Neural progenitor cell (in vitro differentiated cells): Measurements from ENCODE around the gene MYO1B. TPM values are rescaled to one million over a fixed set of nuclear protein-coding genes. Genes with fewer than 3 reads are reported as not detected.

Experiments used
- DNase-seq: peaks from one replicate; pipeline ENCODE4 v3.0.0-alpha.2; 2016; ENCODE audit warnings: low spot score
- H2AFZ ChIP-seq: fragments of 200-600 bp; sonication (generic); replicated peaks from 2 replicates; pipeline ENCODE4 v1.6.1; 2016; ENCODE audit warnings: antibody characterized with exemption
- H3F3A ChIP-seq: fragments of 200-600 bp; sonication (generic); 2 replicates; pipeline ENCODE4 v1.6.1; 2016; ENCODE audit warnings: antibody characterized with exemption, low read depth
- H3K27ac ChIP-seq: fragments of 200-600 bp; sonication (generic); 2 replicates; pipeline ENCODE4 v1.5.1; 2016; ENCODE audit warnings: mild to moderate bottlenecking
- H3K27me3 ChIP-seq: fragments of 200-600 bp; sonication (generic); 2 replicates; pipeline ENCODE4 v1.6.1; 2016; ENCODE audit warnings: mild to moderate bottlenecking, moderate library complexity
- H3K36me3 ChIP-seq: fragments of 200-600 bp; sonication (generic); 2 replicates; pipeline ENCODE4 v1.5.1; 2016
- H3K4me1 ChIP-seq: fragments of 200-600 bp; sonication (generic); 2 replicates; pipeline ENCODE4 v1.6.1; 2016; ENCODE audit warnings: mixed run types
- H3K4me2 ChIP-seq: fragments of 200-600 bp; sonication (generic); 2 replicates; pipeline ENCODE4 v1.6.1; 2016
- H3K4me3 ChIP-seq: fragments of 200-600 bp; sonication (generic); 2 replicates; pipeline ENCODE4 v1.5.1; 2016
- H3K79me2 ChIP-seq: fragments of 200-600 bp; sonication (generic); 2 replicates; pipeline ENCODE4 v1.6.1; 2016; ENCODE audit warnings: low read depth
- H3K9ac ChIP-seq: fragments of 200-600 bp; sonication (generic); 2 replicates; pipeline ENCODE4 v1.6.1; 2016
- H3K9me3 ChIP-seq: fragments of 200-600 bp; sonication (generic); 2 replicates; pipeline ENCODE4 v1.5.1; 2016; ENCODE audit warnings: low read depth
- H4K20me1 ChIP-seq: fragments of 200-600 bp; sonication (generic); 2 replicates; pipeline ENCODE4 v1.6.1; 2016; ENCODE audit warnings: low read depth
- H3K27ac Mint-ChIP-seq: 3 replicates; pipeline ENCODE4 v1.8.0; 2021; ENCODE audit warnings: mixed read lengths
- H3K27me3 Mint-ChIP-seq: 2 replicates; pipeline ENCODE4 v1.8.0; 2022; ENCODE audit warnings: low read depth, mild to moderate bottlenecking, inconsistent platforms, moderate library complexity, mixed read lengths; ENCODE audit not compliant: insufficient read depth
- H3K36me3 Mint-ChIP-seq: 3 replicates; pipeline ENCODE4 v1.8.0; 2021; ENCODE audit warnings: mixed read lengths
- H3K4me1 Mint-ChIP-seq: 3 replicates; pipeline ENCODE4 v1.8.0; 2021; ENCODE audit warnings: mixed read lengths
- H3K4me3 Mint-ChIP-seq: 3 replicates; pipeline ENCODE4 v1.8.0; 2021; ENCODE audit warnings: mild to moderate bottlenecking, moderate library complexity, mixed read lengths
- H3K9me3 Mint-ChIP-seq: 3 replicates; pipeline ENCODE4 v1.8.0; 2020; ENCODE audit warnings: mixed read lengths
- EZH2 ChIP-seq: fragments of 200-600 bp; sonication (generic); IDR thresholded peaks from 2 replicates; pipeline ENCODE4 v1.6.1; 2017; ENCODE audit warnings: antibody characterized with exemption, mild to moderate bottlenecking, moderate library complexity
- EZH2phosphoT487 ChIP-seq: fragments of 200-600 bp; sonication (generic); IDR thresholded peaks from 2 replicates; pipeline ENCODE4 v1.6.1; 2017; ENCODE audit warnings: antibody characterized with exemption
- total RNA-seq: library from RNA; depleted of rRNA; stranded (reverse); fragments of >200 nt; gene quantifications from 2 replicates; pipeline ENCODE4 v1.2.3, GENCODE V29; 2015; ENCODE audit warnings: low replicate concordance
- TF ChIP-seq, protein P1 (sequence below): fragments of 200-600 bp; sonication (generic); IDR thresholded peaks from 2 replicates; pipeline ENCODE4 v1.5.1; 2017; ENCODE audit warnings: antibody characterized with exemption, mild to moderate bottlenecking

The MYO1B gene
- total RNA-seq, 1 donor from 2014 or later = 88.0 TPM

DNA sequence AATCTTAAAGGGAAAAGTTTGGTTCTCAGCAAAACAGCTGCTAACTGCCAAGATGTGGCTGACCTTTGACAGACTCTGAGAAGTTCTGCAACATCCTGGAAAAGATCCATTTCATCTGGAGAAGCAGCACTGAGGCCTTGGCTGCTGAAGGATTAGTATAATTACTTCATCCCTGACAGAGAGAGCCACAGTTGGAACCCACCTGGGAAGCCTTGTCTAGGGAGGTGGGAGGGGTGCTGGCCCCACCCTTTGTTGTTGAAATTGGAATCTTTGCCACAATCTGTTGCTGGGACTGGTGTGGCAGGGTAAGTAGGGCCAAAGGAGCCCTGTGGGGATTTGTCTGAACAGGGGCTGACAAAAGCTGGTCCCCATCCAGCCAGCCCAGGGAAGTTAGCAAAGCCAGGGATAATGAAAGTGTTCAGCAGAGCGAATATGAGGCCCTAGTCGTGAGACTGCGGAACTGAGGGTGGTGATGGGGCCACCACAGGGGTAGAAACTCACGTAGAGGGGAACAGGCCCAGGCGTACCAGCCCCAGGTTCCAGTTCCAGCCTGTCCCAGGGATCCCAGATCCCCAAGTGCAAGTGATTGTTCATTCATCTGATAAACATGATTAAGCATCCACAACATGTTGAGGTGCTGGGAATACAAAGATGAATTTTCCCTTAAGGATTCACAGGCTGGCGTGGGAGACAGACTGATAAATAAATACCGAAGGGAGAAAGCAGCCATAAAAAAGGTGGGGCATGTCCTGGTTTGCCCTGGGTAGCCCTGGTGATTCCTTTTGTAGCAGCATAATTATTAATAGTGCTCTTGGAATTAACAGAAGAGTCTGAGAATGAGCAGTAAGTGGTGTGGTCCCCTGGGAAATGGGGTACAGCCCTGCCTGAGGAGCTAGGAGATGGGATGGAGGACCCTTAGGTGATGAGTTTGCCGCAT lies 60.0 kb downstream of the MYO1B start:
- no peaks in the 10 kb centered on the region for H3K9me3 ChIP-seq

DNA sequence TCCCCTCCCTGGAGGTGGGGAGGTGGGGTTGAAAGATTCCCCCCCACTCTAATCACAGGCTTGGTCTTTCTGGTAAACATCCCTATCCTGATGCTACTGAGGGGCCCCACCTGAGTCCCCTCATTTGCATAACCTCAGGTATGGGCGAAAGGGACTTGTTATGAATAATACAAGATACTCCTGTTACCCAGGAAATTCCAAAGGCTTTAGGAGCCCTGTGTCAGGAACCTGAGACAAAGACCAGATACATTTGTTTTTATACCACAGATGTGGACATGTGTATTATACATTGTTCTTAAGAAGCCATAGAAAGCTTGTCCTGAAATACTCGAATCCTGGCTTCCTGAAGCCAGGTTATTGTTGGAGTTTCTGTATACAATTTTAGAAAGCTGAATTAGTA lies 62.8 kb downstream of the MYO1B start:
- no peak overlapping the region for H3K27ac Mint-ChIP-seq
- peaks cover 8% of the 10 kb centered on the region for H3K4me1 Mint-ChIP-seq
- peaks cover 20% of the 10 kb centered on the region for H4K20me1 ChIP-seq

More for the DNA sequence above, 60.0 kb downstream of the MYO1B start:
- H2AFZ ChIP-seq = no peak overlapping the region
- H3K4me3 ChIP-seq = no peak overlapping the region
- Mint-ChIP-seq H3K4me3 (no peak overlapping the region), H3K27ac (peak overlapping the region; percentile 74), H3K4me1 (peaks cover 14% of the 10 kb centered on the region), H3K36me3 (peaks cover 24% of the 10 kb centered on the region), H3K9me3 (no peaks in the 10 kb centered on the region), H3K27me3 (no peaks in the 10 kb centered on the region)
- H3K4me2 ChIP-seq = peak overlapping the region; percentile 45
- no peak overlapping the region for H3K9ac ChIP-seq
- peaks cover 7% of the 10 kb centered on the region for H3F3A ChIP-seq
- peaks cover 20% of the 10 kb centered on the region for H4K20me1 ChIP-seq
- H3K36me3 ChIP-seq = no peaks in the 10 kb centered on the region
- H3K27ac ChIP-seq = no peak overlapping the region
- H3K27me3 ChIP-seq = no peaks in the 10 kb centered on the region
- peaks cover 14% of the 10 kb centered on the region for H3K4me1 ChIP-seq
- peaks cover 46% of the 10 kb centered on the region for H3K79me2 ChIP-seq
- TF ChIP-seq EZH2phosphoT487 (no peak), EZH2 (no peak)
- TF ChIP-seq, protein P1, sequence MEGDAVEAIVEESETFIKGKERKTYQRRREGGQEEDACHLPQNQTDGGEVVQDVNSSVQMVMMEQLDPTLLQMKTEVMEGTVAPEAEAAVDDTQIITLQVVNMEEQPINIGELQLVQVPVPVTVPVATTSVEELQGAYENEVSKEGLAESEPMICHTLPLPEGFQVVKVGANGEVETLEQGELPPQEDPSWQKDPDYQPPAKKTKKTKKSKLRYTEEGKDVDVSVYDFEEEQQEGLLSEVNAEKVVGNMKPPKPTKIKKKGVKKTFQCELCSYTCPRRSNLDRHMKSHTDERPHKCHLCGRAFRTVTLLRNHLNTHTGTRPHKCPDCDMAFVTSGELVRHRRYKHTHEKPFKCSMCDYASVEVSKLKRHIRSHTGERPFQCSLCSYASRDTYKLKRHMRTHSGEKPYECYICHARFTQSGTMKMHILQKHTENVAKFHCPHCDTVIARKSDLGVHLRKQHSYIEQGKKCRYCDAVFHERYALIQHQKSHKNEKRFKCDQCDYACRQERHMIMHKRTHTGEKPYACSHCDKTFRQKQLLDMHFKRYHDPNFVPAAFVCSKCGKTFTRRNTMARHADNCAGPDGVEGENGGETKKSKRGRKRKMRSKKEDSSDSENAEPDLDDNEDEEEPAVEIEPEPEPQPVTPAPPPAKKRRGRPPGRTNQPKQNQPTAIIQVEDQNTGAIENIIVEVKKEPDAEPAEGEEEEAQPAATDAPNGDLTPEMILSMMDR = no peak
- peak; percentile 49 for DNase-seq

DNA sequence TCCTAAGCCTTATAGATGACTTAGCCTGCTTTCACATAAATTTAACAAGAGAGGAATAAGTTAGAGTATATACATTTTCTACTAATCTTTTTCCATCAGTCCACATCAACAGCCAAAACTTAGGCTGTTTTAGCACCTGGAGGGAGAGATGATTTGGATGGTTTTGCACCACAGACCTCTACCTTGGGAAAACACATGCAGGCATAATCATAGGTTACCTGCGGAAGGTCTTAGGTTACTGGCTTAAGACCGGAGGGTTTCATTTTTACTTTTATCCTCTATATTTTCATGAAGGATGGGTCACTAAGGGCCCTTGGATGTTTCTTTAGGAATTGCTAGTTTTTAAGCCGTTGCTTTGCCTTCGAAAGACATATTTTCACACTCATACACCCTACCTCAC lies 66.0 kb downstream of the MYO1B start:
- H3K4me3 Mint-ChIP-seq = no peak overlapping the region
- Histone ChIP-seq H3K36me3 (no peaks in the 10 kb centered on the region), H3K9me3 (no peaks in the 10 kb centered on the region), H4K20me1 (peaks cover 8% of the 10 kb centered on the region), H3K4me1 (no peaks in the 10 kb centered on the region), H3F3A (no peaks in the 10 kb centered on the region), H3K9ac (no peak overlapping the region), H3K4me3 (no peak overlapping the region), H3K27me3 (no peaks in the 10 kb centered on the region), H3K27ac (no peak overlapping the region), H2AFZ (no peak overlapping the region), H3K79me2 (peaks cover 58% of the 10 kb centered on the region), H3K4me2 (no peak overlapping the region)
- no peak overlapping the region for H3K27ac Mint-ChIP-seq
- DNase-seq = no peak
- H3K36me3 Mint-ChIP-seq = peaks cover 11% of the 10 kb centered on the region
- peaks cover under 1% of the 10 kb centered on the region for H3K27me3 Mint-ChIP-seq
- H3K4me1 Mint-ChIP-seq = peaks cover under 1% of the 10 kb centered on the region
- no peaks in the 10 kb centered on the region for H3K9me3 Mint-ChIP-seq
- TF ChIP-seq, protein P1 = no peak
- no peak for TF ChIP-seq EZH2
- no peak for TF ChIP-seq EZH2phosphoT487

More for the DNA sequence above, 62.8 kb downstream of the MYO1B start:
- Mint-ChIP-seq H3K27me3 (no peaks in the 10 kb centered on the region), H3K9me3 (no peaks in the 10 kb centered on the region), H3K36me3 (peaks cover 19% of the 10 kb centered on the region), H3K4me3 (no peak overlapping the region)
- Histone ChIP-seq H3K4me1 (peaks cover 14% of the 10 kb centered on the region), H3K9me3 (no peaks in the 10 kb centered on the region), H2AFZ (no peak overlapping the region), H3K9ac (no peak overlapping the region), H3K4me3 (no peak overlapping the region), H3F3A (peaks cover 7% of the 10 kb centered on the region), H3K4me2 (no peak overlapping the region), H3K27me3 (no peaks in the 10 kb centered on the region), H3K27ac (no peak overlapping the region), H3K79me2 (peaks cover 52% of the 10 kb centered on the region), H3K36me3 (no peaks in the 10 kb centered on the region)
- DNase-seq = no peak
- TF ChIP-seq, protein P1 = no peak
- TF ChIP-seq EZH2 = no peak
- TF ChIP-seq EZH2phosphoT487 = no peak
